A549 (cell line): Measurements from ENCODE around the gene ZCCHC17. TPM values are rescaled to one million over a fixed set of nuclear protein-coding genes. Genes with fewer than 3 reads are reported as not detected.

Experiments
- ATAC-seq, 2 experiments: fragments of 200-7000 bp in 1 of 2; fragments of >200 bp in 1 of 2; cut with Nextera tagmentation in 1 of 2; cut with Tn5 transposase in 1 of 2; 3 replicates each; pipeline versions ENCODE4 v1.8.0 to v1.9.1; 2018 to 2020; ENCODE audit warnings: mild to moderate bottlenecking in 1 of 2, moderate library complexity in 1 of 2
- CTCF ChIA-PET: fragments of 300-600 bp; sonication (Branson Sonifier 250); formaldehyde crosslinking; extraction: SDS; loops from one replicate; lab custom pipeline; 2021; ENCODE audit warnings: antibody characterized with exemption, inconsistent platforms; lab: Yijun Ruan, JAX
- POLR2A ChIA-PET: fragments of 350-600 bp; formaldehyde crosslinking; extraction: SDS; loops from one replicate; lab custom pipeline; 2021; ENCODE audit warnings: antibody characterized with exemption, inconsistent platforms; lab: Yijun Ruan, JAX
- DNase-seq, 2 experiments: peaks; one replicate each; pipeline versions ENCODE4 v3.0.0 to v3.0.0-alpha.2; 2011 to 2016; ENCODE audit warnings: low read depth in 1 of 2, low spot score in 1 of 2
- FAIRE-seq: peaks from 2 replicates; lab custom pipeline; 2011; peaks lifted over from hg19 to GRCh38; lab: Jason Lieb, UNC
- H3K27ac ChIP-seq, 2 experiments: fragments of >200 bp; sonication (Bioruptor Twin); formaldehyde crosslinking; 3 replicates each; pipeline ENCODE4 v1.5.1; 2016 to 2017
- H3K4me1 ChIP-seq: fragments of >200 bp; sonication (Bioruptor Twin); formaldehyde crosslinking; 3 replicates; pipeline ENCODE4 v1.6.1; 2016
- H3K4me2 ChIP-seq: fragments of >200 bp; sonication (Bioruptor Twin); formaldehyde crosslinking; 3 replicates; pipeline ENCODE4 v1.6.1; 2016
- H3K4me3 ChIP-seq: fragments of >200 bp; sonication (Bioruptor Twin); formaldehyde crosslinking; 3 replicates; pipeline ENCODE4 v1.5.1; 2016
- H3K9me3 ChIP-seq: fragments of >200 bp; sonication (Bioruptor Twin); formaldehyde crosslinking; 3 replicates; pipeline ENCODE4 v1.6.1; 2016
- BHLHE40 ChIP-seq: IDR thresholded peaks from 2 replicates; pipeline ENCODE4 v1.6.1; 2012; ENCODE audit warnings: low read depth, low read length, inconsistent platforms
- CBX2 ChIP-seq: fragments of 200-600 bp; sonication (generic); IDR thresholded peaks from 2 replicates; pipeline ENCODE4 v1.6.1; 2016; ENCODE audit warnings: low read depth, mild to moderate bottlenecking, borderline replicate concordance
- EHF ChIP-seq: fragments of 250-450 bp; sonication (Bioruptor Pico); IDR thresholded peaks from 2 replicates; pipeline ENCODE4 v1.5.0; 2020; ENCODE audit warnings: mild to moderate bottlenecking
- ESRRA ChIP-seq: fragments of 150-350 bp; IDR thresholded peaks from 2 replicates; pipeline ENCODE4 v1.6.1; 2014; ENCODE audit warnings: mild to moderate bottlenecking, low read length, borderline replicate concordance
- HOXA7 ChIP-seq: fragments of 250-450 bp; sonication (Bioruptor Pico); IDR thresholded peaks from 2 replicates; pipeline ENCODE4 v1.5.0; 2020; ENCODE audit warnings: mild to moderate bottlenecking, moderate library complexity
- KDM5A ChIP-seq: fragments of 200-600 bp; sonication (generic); IDR thresholded peaks from 2 replicates; pipeline ENCODE4 v1.6.1; 2016; ENCODE audit warnings: antibody characterized with exemption, mild to moderate bottlenecking
- MYC ChIP-seq: IDR thresholded peaks from 2 replicates; pipeline ENCODE4 v1.6.1; 2012; ENCODE audit warnings: mild to moderate bottlenecking, inconsistent platforms, low read length, improper control_type of control experiment, borderline replicate concordance
- RARB ChIP-seq: fragments of 250-450 bp; sonication (Bioruptor Pico); IDR thresholded peaks from 2 replicates; pipeline ENCODE4 v1.8.0; 2021; ENCODE audit warnings: mild to moderate bottlenecking, moderate library complexity
- SREBF2 ChIP-seq: fragments of 450-650 bp; IDR thresholded peaks from 2 replicates; pipeline ENCODE4 v1.6.1; 2014; ENCODE audit warnings: mild to moderate bottlenecking, moderate library complexity
- ZFP36 ChIP-seq: fragments of 450-650 bp; IDR thresholded peaks from 2 replicates; pipeline ENCODE4 v1.6.1; 2014; ENCODE audit warnings: borderline replicate concordance; ENCODE audit not compliant: partially characterized antibody
- WGBS: methylation state at CpG from one replicate; pipeline ENCODE4 v1.1.6; 2017; ENCODE audit errors: missing lambda C conversion rate; 5-methylcytosine and 5-hydroxymethylcytosine counted together
- polyA plus RNA-seq, 4 experiments: library from polyadenylated mRNA; depleted of rRNA in 3 of 4; stranded (reverse); fragments of >200 nt; fragmentation: RNase III in 1 of 4; extraction: RNeasy Plus Mini Kit Qiagen cat#74134 plus additional on column Dnase treatment in 1 of 4; gene quantifications; 2 replicates in 3 of 4; 3 replicates in 1 of 4; pipeline ENCODE4 v1.2.3, GENCODE V29; 2011 to 2017
- TF ChIP-seq, protein P1 (sequence below): fragments of 200-600 bp; sonication (generic); IDR thresholded peaks from 2 replicates; pipeline ENCODE4 v1.6.1; 2016; ENCODE audit warnings: antibody characterized with exemption, mild to moderate bottlenecking, moderate library complexity
- TF ChIP-seq, protein P2 (sequence below): IDR thresholded peaks from 2 replicates; pipeline ENCODE4 v1.6.1; 2012; ENCODE audit warnings: low read depth, borderline replicate concordance
- TF ChIP-seq, protein P3 (sequence below): fragments of >200 bp; sonication (Bioruptor Twin); formaldehyde crosslinking; IDR thresholded peaks from 3 replicates; pipeline ENCODE4 v1.6.1; 2016
- TF ChIP-seq, protein P4 (sequence below): fragments of 250-450 bp; sonication (Bioruptor Pico); IDR thresholded peaks from 2 replicates; pipeline ENCODE4 v1.5.0; 2021; ENCODE audit warnings: mild to moderate bottlenecking, moderate library complexity, borderline replicate concordance
- TF ChIP-seq, protein P5 (sequence below): IDR thresholded peaks from 2 replicates; pipeline ENCODE4 v1.6.1; 2012

The ZCCHC17 gene
- polyA plus RNA-seq, 2 of the 4 experiments (the other 2 are of a cell fraction), result 28.0 to 34.5 TPM

DNA sequence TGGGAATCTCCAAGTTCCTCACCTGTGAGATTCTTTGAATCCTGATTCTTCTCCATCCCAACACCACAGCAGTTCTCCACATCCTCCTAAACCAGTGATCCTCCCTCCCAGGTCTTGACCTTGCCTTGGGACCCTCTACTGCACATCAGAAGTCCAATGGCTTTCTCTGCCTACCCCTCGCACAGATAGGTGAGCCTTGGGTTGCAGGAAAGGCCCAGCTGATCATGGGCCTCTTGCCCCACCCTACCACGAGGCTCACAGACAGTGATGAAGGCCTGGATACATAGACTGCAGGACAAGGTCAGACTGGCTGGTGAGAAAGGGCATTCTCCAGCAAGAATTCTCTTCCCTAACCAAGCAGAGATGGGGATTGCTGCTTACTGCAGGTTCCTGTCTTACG is 75.2 kb downstream of the ZCCHC17 start:
- peaks cover 6% of the 10 kb centered on the region for H3K4me1 ChIP-seq
- WGBS, result 77% methylated on average over 3 of the region's 3 CpGs
- no peak overlapping the region for H3K4me2 ChIP-seq
- FAIRE-seq (no peak), ATAC-seq (no peak), DNase-seq (no peak)
- POLR2A ChIA-PET, result no interaction called here
- H3K9me3 ChIP-seq, result no peaks in the 10 kb centered on the region
- no peak overlapping the region for H3K27ac ChIP-seq
- CTCF ChIA-PET, result interaction anchor here (1.1 to 2.7 kb wide), 3 partner anchors 22 to 51 kb away, joined by 3 to 9 read pairs (median 3); no protein-coding TSS in a partner anchor
- TF ChIP-seq MYC (no peak), ESRRA (no peak), KDM5A (no peak), HOXA7 (CRISPR knock-in tag) (no peak), SREBF2 (no peak), EHF (no peak), ZFP36 (no peak), BHLHE40 (no peak)
- TF ChIP-seq, protein P1, sequence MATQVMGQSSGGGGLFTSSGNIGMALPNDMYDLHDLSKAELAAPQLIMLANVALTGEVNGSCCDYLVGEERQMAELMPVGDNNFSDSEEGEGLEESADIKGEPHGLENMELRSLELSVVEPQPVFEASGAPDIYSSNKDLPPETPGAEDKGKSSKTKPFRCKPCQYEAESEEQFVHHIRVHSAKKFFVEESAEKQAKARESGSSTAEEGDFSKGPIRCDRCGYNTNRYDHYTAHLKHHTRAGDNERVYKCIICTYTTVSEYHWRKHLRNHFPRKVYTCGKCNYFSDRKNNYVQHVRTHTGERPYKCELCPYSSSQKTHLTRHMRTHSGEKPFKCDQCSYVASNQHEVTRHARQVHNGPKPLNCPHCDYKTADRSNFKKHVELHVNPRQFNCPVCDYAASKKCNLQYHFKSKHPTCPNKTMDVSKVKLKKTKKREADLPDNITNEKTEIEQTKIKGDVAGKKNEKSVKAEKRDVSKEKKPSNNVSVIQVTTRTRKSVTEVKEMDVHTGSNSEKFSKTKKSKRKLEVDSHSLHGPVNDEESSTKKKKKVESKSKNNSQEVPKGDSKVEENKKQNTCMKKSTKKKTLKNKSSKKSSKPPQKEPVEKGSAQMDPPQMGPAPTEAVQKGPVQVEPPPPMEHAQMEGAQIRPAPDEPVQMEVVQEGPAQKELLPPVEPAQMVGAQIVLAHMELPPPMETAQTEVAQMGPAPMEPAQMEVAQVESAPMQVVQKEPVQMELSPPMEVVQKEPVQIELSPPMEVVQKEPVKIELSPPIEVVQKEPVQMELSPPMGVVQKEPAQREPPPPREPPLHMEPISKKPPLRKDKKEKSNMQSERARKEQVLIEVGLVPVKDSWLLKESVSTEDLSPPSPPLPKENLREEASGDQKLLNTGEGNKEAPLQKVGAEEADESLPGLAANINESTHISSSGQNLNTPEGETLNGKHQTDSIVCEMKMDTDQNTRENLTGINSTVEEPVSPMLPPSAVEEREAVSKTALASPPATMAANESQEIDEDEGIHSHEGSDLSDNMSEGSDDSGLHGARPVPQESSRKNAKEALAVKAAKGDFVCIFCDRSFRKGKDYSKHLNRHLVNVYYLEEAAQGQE, result no peak
- TF ChIP-seq, protein P2, sequence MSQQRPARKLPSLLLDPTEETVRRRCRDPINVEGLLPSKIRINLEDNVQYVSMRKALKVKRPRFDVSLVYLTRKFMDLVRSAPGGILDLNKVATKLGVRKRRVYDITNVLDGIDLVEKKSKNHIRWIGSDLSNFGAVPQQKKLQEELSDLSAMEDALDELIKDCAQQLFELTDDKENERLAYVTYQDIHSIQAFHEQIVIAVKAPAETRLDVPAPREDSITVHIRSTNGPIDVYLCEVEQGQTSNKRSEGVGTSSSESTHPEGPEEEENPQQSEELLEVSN, result no peak
- TF ChIP-seq, protein P3, sequence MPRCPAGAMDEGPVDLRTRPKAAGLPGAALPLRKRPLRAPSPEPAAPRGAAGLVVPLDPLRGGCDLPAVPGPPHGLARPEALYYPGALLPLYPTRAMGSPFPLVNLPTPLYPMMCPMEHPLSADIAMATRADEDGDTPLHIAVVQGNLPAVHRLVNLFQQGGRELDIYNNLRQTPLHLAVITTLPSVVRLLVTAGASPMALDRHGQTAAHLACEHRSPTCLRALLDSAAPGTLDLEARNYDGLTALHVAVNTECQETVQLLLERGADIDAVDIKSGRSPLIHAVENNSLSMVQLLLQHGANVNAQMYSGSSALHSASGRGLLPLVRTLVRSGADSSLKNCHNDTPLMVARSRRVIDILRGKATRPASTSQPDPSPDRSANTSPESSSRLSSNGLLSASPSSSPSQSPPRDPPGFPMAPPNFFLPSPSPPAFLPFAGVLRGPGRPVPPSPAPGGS, result no peak
- TF ChIP-seq, protein P4, sequence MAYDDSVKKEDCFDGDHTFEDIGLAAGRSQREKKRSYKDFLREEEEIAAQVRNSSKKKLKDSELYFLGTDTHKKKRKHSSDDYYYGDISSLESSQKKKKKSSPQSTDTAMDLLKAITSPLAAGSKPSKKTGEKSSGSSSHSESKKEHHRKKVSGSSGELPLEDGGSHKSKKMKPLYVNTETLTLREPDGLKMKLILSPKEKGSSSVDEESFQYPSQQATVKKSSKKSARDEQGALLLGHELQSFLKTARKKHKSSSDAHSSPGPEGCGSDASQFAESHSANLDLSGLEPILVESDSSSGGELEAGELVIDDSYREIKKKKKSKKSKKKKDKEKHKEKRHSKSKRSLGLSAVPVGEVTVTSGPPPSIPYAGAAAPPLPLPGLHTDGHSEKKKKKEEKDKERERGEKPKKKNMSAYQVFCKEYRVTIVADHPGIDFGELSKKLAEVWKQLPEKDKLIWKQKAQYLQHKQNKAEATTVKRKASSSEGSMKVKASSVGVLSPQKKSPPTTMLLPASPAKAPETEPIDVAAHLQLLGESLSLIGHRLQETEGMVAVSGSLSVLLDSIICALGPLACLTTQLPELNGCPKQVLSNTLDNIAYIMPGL (CRISPR knock-in tag), result no peak
- TF ChIP-seq, all 56 proteins: peak for 0
- no peak overlapping the region for H3K4me3 ChIP-seq

DNA sequence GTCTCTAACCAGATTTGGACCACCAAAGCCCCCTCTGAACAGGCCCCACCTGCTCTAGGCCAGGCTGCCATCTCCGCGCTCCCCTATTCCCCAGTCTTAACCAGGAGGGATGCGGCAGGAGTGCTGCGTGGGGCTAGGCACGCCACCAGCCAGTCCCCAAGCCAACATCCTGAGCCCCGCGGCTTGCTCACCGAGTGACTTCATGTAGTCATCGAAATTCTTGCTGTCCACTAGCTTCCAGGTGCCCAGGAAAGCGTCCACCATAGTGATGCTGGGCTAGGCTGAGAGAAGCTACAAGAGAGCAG is 75.9 kb downstream of the ZCCHC17 start:
- H3K27ac ChIP-seq, result no peak overlapping the region
- H3K4me3 ChIP-seq, result no peak overlapping the region
- peaks cover 13% of the 10 kb centered on the region for H3K4me1 ChIP-seq

More for the DNA sequence above, 75.9 kb downstream of the ZCCHC17 start:
- no peak for ATAC-seq
- ChIA-PET POLR2A (no interaction called here), CTCF (interaction anchor here (0.9 to 2.7 kb wide), 3 partner anchors 12 to 191 kb away, joined by 3 to 9 read pairs (median 4); no protein-coding TSS in a partner anchor)
- FAIRE-seq, result no peak
- Histone ChIP-seq H3K4me2 (no peak overlapping the region), H3K9me3 (no peaks in the 10 kb centered on the region)
- 87% methylated on average over 5 of the region's 10 CpGs for WGBS
- TF ChIP-seq RARB (CRISPR knock-in tag), result no peak
- no peak for TF ChIP-seq CBX2
- TF ChIP-seq, protein P5, sequence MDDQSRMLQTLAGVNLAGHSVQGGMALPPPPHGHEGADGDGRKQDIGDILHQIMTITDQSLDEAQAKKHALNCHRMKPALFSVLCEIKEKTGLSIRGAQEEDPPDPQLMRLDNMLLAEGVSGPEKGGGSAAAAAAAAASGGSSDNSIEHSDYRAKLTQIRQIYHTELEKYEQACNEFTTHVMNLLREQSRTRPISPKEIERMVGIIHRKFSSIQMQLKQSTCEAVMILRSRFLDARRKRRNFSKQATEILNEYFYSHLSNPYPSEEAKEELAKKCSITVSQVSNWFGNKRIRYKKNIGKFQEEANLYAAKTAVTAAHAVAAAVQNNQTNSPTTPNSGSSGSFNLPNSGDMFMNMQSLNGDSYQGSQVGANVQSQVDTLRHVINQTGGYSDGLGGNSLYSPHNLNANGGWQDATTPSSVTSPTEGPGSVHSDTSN, result no peak
- no peak for DNase-seq
